Neural cell (in vitro differentiated cells): ENCODE data around the gene SLC34A3. TPM values are rescaled to one million over a fixed set of nuclear protein-coding genes. Genes with fewer than 3 reads are reported as not detected.

Source experiments
- H2AFZ ChIP-seq: fragments of 200-600, 300-800 bp; sonication (generic), shearing (Covaris generic); 2 replicates; pipeline ENCODE4 v1.6.0; 2014; ENCODE audit warnings: low read depth, mild to moderate bottlenecking, antibody characterized with exemption, low read length, moderate library complexity
- H3F3A ChIP-seq: fragments of 200-600 bp; shearing (Covaris generic); 2 replicates; pipeline ENCODE4 v1.6.1; 2016; ENCODE audit warnings: mild to moderate bottlenecking, moderate library complexity, mixed read lengths, antibody characterized with exemption, low read length; ENCODE audit not compliant: insufficient read depth, poor library complexity, severe bottlenecking
- H3K27ac ChIP-seq: fragments of 200-600, 300-800 bp; sonication (generic), shearing (Covaris generic); 2 replicates; pipeline ENCODE4 v1.5.1; 2014; ENCODE audit warnings: mild to moderate bottlenecking, low read length, moderate library complexity
- H3K27me3 ChIP-seq: fragments of 300-800, 200-600 bp; sonication (generic), shearing (Covaris generic); 2 replicates; pipeline ENCODE4 v1.6.0; 2014; ENCODE audit warnings: mild to moderate bottlenecking, low read depth, low read length, moderate library complexity; ENCODE audit not compliant: insufficient read depth
- H3K36me3 ChIP-seq: fragments of 300-800, 200-600 bp; sonication (generic), shearing (Covaris generic); 2 replicates; pipeline ENCODE4 v1.5.1; 2014; ENCODE audit warnings: mild to moderate bottlenecking, antibody characterized with exemption, low read length, moderate library complexity; ENCODE audit not compliant: insufficient read depth
- H3K4me2 ChIP-seq: fragments of 300-800, 200-600 bp; sonication (generic), shearing (Covaris generic); 2 replicates; pipeline ENCODE4 v1.6.0; 2014; ENCODE audit warnings: mild to moderate bottlenecking, low read length
- H3K4me3 ChIP-seq: fragments of 300-800, 200-600 bp; sonication (generic), shearing (Covaris generic); 2 replicates; pipeline ENCODE4 v1.5.1; 2014; ENCODE audit warnings: mild to moderate bottlenecking, low read length, moderate library complexity
- H3K79me2 ChIP-seq: fragments of 200-600 bp; shearing (Covaris generic); replicated peaks from 2 replicates; pipeline ENCODE4 v1.6.0; 2014; ENCODE audit warnings: mild to moderate bottlenecking, low read length, moderate library complexity; ENCODE audit not compliant: insufficient read depth
- H3K9ac ChIP-seq: fragments of 300-800, 200-600 bp; sonication (generic), shearing (Covaris generic); 2 replicates; pipeline ENCODE4 v1.6.1; 2016; ENCODE audit warnings: mild to moderate bottlenecking, low read length, mixed read lengths
- H3K9me2 ChIP-seq: fragments of 200-600 bp; shearing (Covaris generic); 2 replicates; pipeline ENCODE4 v1.6.1; 2016; ENCODE audit warnings: mild to moderate bottlenecking, low read length, mixed read lengths; ENCODE audit not compliant: insufficient read depth
- H3K9me3 ChIP-seq: fragments of 200-600, 300-800 bp; sonication (generic), shearing (Covaris generic); 2 replicates; pipeline ENCODE4 v1.6.1; 2016; ENCODE audit warnings: mild to moderate bottlenecking, mixed run types, low read length, moderate library complexity, mixed read lengths
- H4K20me1 ChIP-seq: fragments of 200-600 bp; shearing (Covaris generic); 2 replicates; pipeline ENCODE4 v1.6.1; 2016; ENCODE audit warnings: mild to moderate bottlenecking, mixed run types; ENCODE audit not compliant: insufficient read depth
- CTCF ChIP-seq: fragments of 450-650 bp; IDR thresholded peaks from 2 replicates; pipeline ENCODE4 v1.5.1; 2014; ENCODE audit warnings: antibody characterized with exemption, mild to moderate bottlenecking, moderate library complexity; ENCODE audit not compliant: poor library complexity, severe bottlenecking
- EP300 ChIP-seq: fragments of 450-650 bp; conservative IDR thresholded peaks from 2 replicates; pipeline ENCODE4 v1.6.1; 2014; ENCODE audit warnings: antibody characterized with exemption, mild to moderate bottlenecking, moderate library complexity; ENCODE audit not compliant: poor library complexity, severe bottlenecking
- EZH2 ChIP-seq: fragments of 200-600, 300-800 bp; shearing (Covaris generic), sonication (generic); IDR thresholded peaks from 2 replicates; pipeline ENCODE4 v1.6.1; 2014; ENCODE audit warnings: antibody characterized with exemption, low read length, borderline replicate concordance, mild to moderate bottlenecking; ENCODE audit not compliant: insufficient read depth, poor library complexity, severe bottlenecking
- MXI1 ChIP-seq: fragments of 450-650 bp; conservative IDR thresholded peaks from 2 replicates; pipeline ENCODE4 v1.6.1; 2014; ENCODE audit warnings: antibody characterized with exemption, mild to moderate bottlenecking; ENCODE audit not compliant: poor library complexity, severe bottlenecking
- POLR2AphosphoS5 ChIP-seq: IDR thresholded peaks from 2 replicates; pipeline ENCODE4 v1.6.1; 2012
- RAD21 ChIP-seq: fragments of 450-650 bp; conservative IDR thresholded peaks from 2 replicates; pipeline ENCODE4 v1.6.1; 2014; ENCODE audit warnings: antibody characterized with exemption, mild to moderate bottlenecking, moderate library complexity
- SMC3 ChIP-seq: fragments of 450-650 bp; conservative IDR thresholded peaks from 2 replicates; pipeline ENCODE4 v1.6.1; 2014; ENCODE audit warnings: antibody characterized with exemption, mild to moderate bottlenecking, moderate library complexity; ENCODE audit not compliant: poor library complexity
- TAF1 ChIP-seq: IDR thresholded peaks from 2 replicates; pipeline ENCODE4 v1.6.1; 2012; ENCODE audit warnings: low read depth
- polyA plus RNA-seq: library from polyadenylated mRNA; depleted of rRNA; stranded (reverse); fragments of >200 nt; gene quantifications from 2 replicates; pipeline ENCODE4 v1.2.3, GENCODE V29; 2014
- TF ChIP-seq, protein P1 (sequence below): IDR thresholded peaks from 2 replicates; pipeline ENCODE4 v1.6.1; 2012; ENCODE audit warnings: borderline replicate concordance

Gene SLC34A3
- polyA plus RNA-seq, 1 donor from 2014 or later, result 0.27 TPM

GRCh38 chr9:137191245-137191644, 39.5 kb upstream of the SLC34A3 start:
- Histone ChIP-seq H4K20me1 (no peaks in the 10 kb centered on the region), H3K9me2 (no peaks in the 10 kb centered on the region), H3K4me2 (no peak overlapping the region), H3K79me2 (peaks cover 14% of the 10 kb centered on the region), H3K9ac (no peak overlapping the region), H3K27ac (no peak overlapping the region), H2AFZ (no peak overlapping the region), H3K27me3 (no peaks in the 10 kb centered on the region), H3K4me3 (no peak overlapping the region), H3K9me3 (no peaks in the 10 kb centered on the region), H3K36me3 (no peaks in the 10 kb centered on the region), H3F3A (no peaks in the 10 kb centered on the region)
- TF ChIP-seq EZH2, result no peak
- TF ChIP-seq TAF1, result no peak

DNA sequence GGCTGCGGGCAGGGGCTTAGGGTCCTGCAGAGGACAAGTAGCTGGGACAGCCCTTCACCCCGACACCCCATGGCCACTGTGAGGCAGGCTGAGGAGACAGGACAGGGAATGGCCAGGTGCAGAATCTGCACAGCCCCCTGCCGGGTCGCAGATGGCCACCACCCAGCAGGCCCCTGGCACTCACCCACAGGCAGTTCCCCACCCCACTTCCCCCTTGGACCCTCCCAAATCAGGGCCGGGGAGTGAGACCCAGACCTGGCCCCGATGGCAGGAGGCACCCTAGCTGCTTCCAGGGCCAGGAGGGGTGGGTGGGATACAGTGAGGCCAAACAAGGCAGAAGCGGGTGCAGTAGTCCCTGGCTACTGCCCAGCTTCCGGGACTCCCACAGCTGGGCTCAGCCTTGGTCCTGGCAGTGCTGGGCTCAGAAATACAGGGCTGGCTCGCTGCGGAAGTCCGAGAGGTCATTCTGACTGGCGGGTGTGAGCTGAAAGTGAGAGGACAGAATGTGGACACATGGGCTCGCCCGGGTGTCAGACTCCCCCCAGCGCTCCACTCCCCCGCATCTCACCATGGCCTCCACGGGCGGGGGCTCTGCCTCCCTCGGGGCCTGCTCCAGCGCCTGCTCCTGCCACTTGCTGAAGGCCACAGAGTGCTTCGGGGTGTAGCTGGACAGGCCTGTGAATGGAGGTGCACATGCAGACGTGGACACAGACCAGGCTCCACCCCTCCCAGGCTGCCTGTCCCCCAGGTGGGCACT, 38.8 kb upstream of the SLC34A3 start:
- Histone ChIP-seq H3K36me3 (no peaks in the 10 kb centered on the region), H3K79me2 (peaks cover 13% of the 10 kb centered on the region), H3K4me2 (no peak overlapping the region), H3K4me3 (no peak overlapping the region), H3K27me3 (no peaks in the 10 kb centered on the region), H4K20me1 (no peaks in the 10 kb centered on the region), H3K9me3 (no peaks in the 10 kb centered on the region), H3F3A (no peaks in the 10 kb centered on the region), H3K9ac (no peak overlapping the region), H2AFZ (no peak overlapping the region), H3K9me2 (no peaks in the 10 kb centered on the region), H3K27ac (no peak overlapping the region)
- TF ChIP-seq MXI1 (no peak), EP300 (no peak), TAF1 (no peak), RAD21 (no peak), SMC3 (no peak), EZH2 (no peak), CTCF (no peak), POLR2AphosphoS5 (no peak)
- TF ChIP-seq, protein P1, sequence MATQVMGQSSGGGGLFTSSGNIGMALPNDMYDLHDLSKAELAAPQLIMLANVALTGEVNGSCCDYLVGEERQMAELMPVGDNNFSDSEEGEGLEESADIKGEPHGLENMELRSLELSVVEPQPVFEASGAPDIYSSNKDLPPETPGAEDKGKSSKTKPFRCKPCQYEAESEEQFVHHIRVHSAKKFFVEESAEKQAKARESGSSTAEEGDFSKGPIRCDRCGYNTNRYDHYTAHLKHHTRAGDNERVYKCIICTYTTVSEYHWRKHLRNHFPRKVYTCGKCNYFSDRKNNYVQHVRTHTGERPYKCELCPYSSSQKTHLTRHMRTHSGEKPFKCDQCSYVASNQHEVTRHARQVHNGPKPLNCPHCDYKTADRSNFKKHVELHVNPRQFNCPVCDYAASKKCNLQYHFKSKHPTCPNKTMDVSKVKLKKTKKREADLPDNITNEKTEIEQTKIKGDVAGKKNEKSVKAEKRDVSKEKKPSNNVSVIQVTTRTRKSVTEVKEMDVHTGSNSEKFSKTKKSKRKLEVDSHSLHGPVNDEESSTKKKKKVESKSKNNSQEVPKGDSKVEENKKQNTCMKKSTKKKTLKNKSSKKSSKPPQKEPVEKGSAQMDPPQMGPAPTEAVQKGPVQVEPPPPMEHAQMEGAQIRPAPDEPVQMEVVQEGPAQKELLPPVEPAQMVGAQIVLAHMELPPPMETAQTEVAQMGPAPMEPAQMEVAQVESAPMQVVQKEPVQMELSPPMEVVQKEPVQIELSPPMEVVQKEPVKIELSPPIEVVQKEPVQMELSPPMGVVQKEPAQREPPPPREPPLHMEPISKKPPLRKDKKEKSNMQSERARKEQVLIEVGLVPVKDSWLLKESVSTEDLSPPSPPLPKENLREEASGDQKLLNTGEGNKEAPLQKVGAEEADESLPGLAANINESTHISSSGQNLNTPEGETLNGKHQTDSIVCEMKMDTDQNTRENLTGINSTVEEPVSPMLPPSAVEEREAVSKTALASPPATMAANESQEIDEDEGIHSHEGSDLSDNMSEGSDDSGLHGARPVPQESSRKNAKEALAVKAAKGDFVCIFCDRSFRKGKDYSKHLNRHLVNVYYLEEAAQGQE, result no peak
